Activated CD4-positive, alpha-beta T cell treated with anti-CD3 and anti-CD28 coated beads for 36 hours (primary cell): ENCODE measurements around the gene HOXD13. TPM values are rescaled to one million over a fixed set of nuclear protein-coding genes. Genes with fewer than 3 reads are reported as not detected.

Experiments used
- ATAC-seq: fragments of 200-7000 bp; cut with Tn5 transposase; one replicate; pipeline ENCODE4 v1.10.0; 2021; ENCODE audit warnings: mild to moderate bottlenecking, moderate library complexity
- CTCF ChIA-PET: fragments of 350-600 bp; sonication (Branson Sonifier 250); formaldehyde crosslinking; loops from one replicate; lab custom pipeline; 2021; ENCODE audit warnings: antibody characterized with exemption; lab: Charles Lee
- POLR2A ChIA-PET: fragments of 350-600 bp; sonication (Branson Sonifier 250); formaldehyde crosslinking; loops from one replicate; lab custom pipeline; 2021; ENCODE audit warnings: antibody characterized with exemption, inconsistent platforms; lab: Charles Lee
- DNase-seq: peaks from one replicate; pipeline ENCODE4 v3.0.0-alpha.2; 2020
- H3K27ac Mint-ChIP-seq: one replicate; pipeline ENCODE4 v1.8.0; 2021; ENCODE audit warnings: mixed read lengths
- H3K27me3 Mint-ChIP-seq: one replicate; pipeline ENCODE4 v1.8.0; 2021; ENCODE audit warnings: mixed read lengths
- H3K36me3 Mint-ChIP-seq: one replicate; pipeline ENCODE4 v1.8.0; 2021; ENCODE audit warnings: low read depth, mixed read lengths
- H3K4me1 Mint-ChIP-seq: one replicate; pipeline ENCODE4 v1.8.0; 2021; ENCODE audit warnings: mixed read lengths
- H3K4me3 Mint-ChIP-seq: one replicate; pipeline ENCODE4 v1.8.0; 2021; ENCODE audit warnings: mild to moderate bottlenecking, moderate library complexity, mixed read lengths
- H3K9me3 Mint-ChIP-seq: one replicate; pipeline ENCODE4 v1.8.0; 2021; ENCODE audit warnings: low read depth, mixed read lengths
- intact Hi-C, 2 experiments: fragments of 100-400 bp; cut with DNase I in 1 of 2; cut with micrococcal nuclease in 1 of 2; formaldehyde crosslinking; loops; one replicate each; pipeline versions ENCODE4 v1.14.2 to v1.15.1; 2022 to 2024; cut with DNase I, micrococcal nuclease
- total RNA-seq, 2 experiments: library from RNA; stranded (reverse); gene quantifications; one replicate each; pipeline ENCODE4 v1.2.3, GENCODE V29; 2021

Gene HOXD13
- total RNA-seq, 2 experiments from 2014 or later, result not detected

GRCh38 chr2:176096243-176096985 is 3.9 kb downstream of the HOXD13 start:
- intact Hi-C loops, result loop anchor here (2.0 to 10.0 kb wide), 8 partner anchors 94 to 1394 kb away; partner anchors contain the start of gene LNPK (in 1 of the 2)
- ATAC-seq, result no peak
- H3K27me3 Mint-ChIP-seq, result peaks cover 77% of the 10 kb centered on the region

GRCh38 chr2:176096986-176097819 is 4.7 kb downstream of the HOXD13 start:
- ChIA-PET POLR2A (interaction anchor here (0.5 to 0.7 kb wide), 2 partner anchors 1084 to 1873 kb away, joined by 3 read pairs; no protein-coding TSS in a partner anchor), CTCF (interaction anchor here (0.6 to 4.7 kb wide), 33 partner anchors 9 to 1374 kb away, joined by 3 to 86 read pairs (median 4); no protein-coding TSS in a partner anchor)
- intact Hi-C loops, result loop anchor here (1.0 to 10.0 kb wide), 10 partner anchors 95 to 1395 kb away; partner anchors contain the start of gene LNPK (in 1 of the 2)
- peak overlapping the region; percentile 50 for H3K4me3 Mint-ChIP-seq
- H3K4me1 Mint-ChIP-seq, result peaks cover 27% of the 10 kb centered on the region
- H3K27ac Mint-ChIP-seq, result no peak overlapping the region
- no peaks in the 10 kb centered on the region for H3K9me3 Mint-ChIP-seq
- peak; percentile 78 for DNase-seq
- H3K36me3 Mint-ChIP-seq, result no peaks in the 10 kb centered on the region
- peaks cover 77% of the 10 kb centered on the region for H3K27me3 Mint-ChIP-seq
- peak; percentile 86 for ATAC-seq

More at GRCh38 chr2:176096243-176096985, 3.9 kb downstream of the HOXD13 start:
- Mint-ChIP-seq H3K27ac (no peak overlapping the region), H3K4me3 (peak overlapping the region; percentile 50), H3K36me3 (no peaks in the 10 kb centered on the region), H3K4me1 (peaks cover 35% of the 10 kb centered on the region), H3K9me3 (no peaks in the 10 kb centered on the region)
- DNase-seq, result no peak
- CTCF ChIA-PET, result interaction anchor here (0.6 to 4.7 kb wide), 18 partner anchors 11 to 1347 kb away, joined by 3 to 86 read pairs (median 4); no protein-coding TSS in a partner anchor
- POLR2A ChIA-PET, result no interaction called here

GRCh38 chr2:176097820-176098365 is 5.4 kb downstream of the HOXD13 start:
- Mint-ChIP-seq H3K36me3 (no peaks in the 10 kb centered on the region), H3K27me3 (peaks cover 83% of the 10 kb centered on the region), H3K27ac (no peak overlapping the region), H3K9me3 (no peaks in the 10 kb centered on the region), H3K4me1 (peaks cover 27% of the 10 kb centered on the region), H3K4me3 (peak overlapping the region; percentile 50)
- POLR2A ChIA-PET, result interaction anchor here (0.5 to 0.7 kb wide), 2 partner anchors 1085 to 1872 kb away, joined by 3 read pairs; no protein-coding TSS in a partner anchor
- CTCF ChIA-PET, result interaction anchor here (0.6 to 4.7 kb wide), 27 partner anchors 10 to 1374 kb away, joined by 3 to 86 read pairs (median 4); no protein-coding TSS in a partner anchor
- no peak for DNase-seq
- no peak for ATAC-seq
- intact Hi-C loops, result loop anchor here (1.0 to 10.0 kb wide), 10 partner anchors 96 to 1396 kb away; partner anchors contain the start of gene LNPK (in 1 of the 2)

GRCh38 chr2:176098366-176099158 is 6.0 kb downstream of the HOXD13 start:
- Mint-ChIP-seq H3K4me1 (peaks cover 22% of the 10 kb centered on the region), H3K9me3 (no peaks in the 10 kb centered on the region), H3K36me3 (no peaks in the 10 kb centered on the region), H3K27ac (no peak overlapping the region), H3K27me3 (peaks cover 83% of the 10 kb centered on the region), H3K4me3 (no peak overlapping the region)
- CTCF ChIA-PET, result interaction anchor here (0.6 to 4.7 kb wide), 16 partner anchors 10 to 932 kb away, joined by 3 to 86 read pairs (median 4); partner anchors contain the start of gene HOXD10
- DNase-seq (no peak), ATAC-seq (no peak)
- POLR2A ChIA-PET, result no interaction called here
- intact Hi-C loops, result loop anchor here (1.0 to 10.0 kb wide), 5 partner anchors 16 to 1396 kb away; partner anchors contain the start of gene LNPK (in 1 of the 2)

- ChIA-PET CTCF (interaction anchor here (0.7 to 4.7 kb wide), 2 partner anchors 17 to 410 kb away, joined by 4 to 86 read pairs; partner anchors contain the start of gene HOXD10), POLR2A (no interaction called here)
- H3K4me3 Mint-ChIP-seq, result no peak overlapping the region
- no peaks in the 10 kb centered on the region for H3K9me3 Mint-ChIP-seq
- no peak overlapping the region for H3K27ac Mint-ChIP-seq
- peaks cover 83% of the 10 kb centered on the region for H3K27me3 Mint-ChIP-seq
- H3K4me1 Mint-ChIP-seq, result peaks cover 19% of the 10 kb centered on the region
- ATAC-seq (no peak), DNase-seq (no peak)
- intact Hi-C loops, result loop anchor here (1.0 to 10.0 kb wide), 5 partner anchors 17 to 1397 kb away; partner anchors contain the start of gene LNPK (in 1 of the 2)
- no peaks in the 10 kb centered on the region for H3K36me3 Mint-ChIP-seq
Observed at GRCh38 chr2:176099159-176099727, 6.7 kb downstream of the HOXD13 start.

GRCh38 chr2:176099728-176100546 is 7.4 kb downstream of the HOXD13 start, which contains the start of gene HOXD12:
TSS of gene HOXD12 (plus strand) at chr2:176099795. CDS start at chr2:176099802, 7 bp downstream.
- peaks cover 25% of the 10 kb centered on the region for H3K4me1 Mint-ChIP-seq
- no peak for DNase-seq
- no peak within 1 kb of the TSS for H3K27ac Mint-ChIP-seq
- intact Hi-C loops, result loop anchor here (1.0 to 10.0 kb wide), 5 partner anchors 18 to 1398 kb away; partner anchors contain the start of gene LNPK (in 1 of the 2)
- ChIA-PET POLR2A (no interaction called here), CTCF (interaction anchor here (4.7 kb wide), 1 partner anchor 411 kb away, joined by 86 read pairs; no protein-coding TSS in a partner anchor)
- ATAC-seq, result no peak
- no peak within 1 kb of the TSS for H3K4me3 Mint-ChIP-seq
- peaks cover 82% of the 10 kb centered on the region for H3K27me3 Mint-ChIP-seq
- no peaks in the 10 kb centered on the region for H3K36me3 Mint-ChIP-seq
- H3K9me3 Mint-ChIP-seq, result no peaks in the 10 kb centered on the region

GRCh38 chr2:176100547-176101140 is 8.1 kb downstream of the HOXD13 start:
- H3K9me3 Mint-ChIP-seq, result no peaks in the 10 kb centered on the region
- ATAC-seq (no peak), DNase-seq (no peak)
- intact Hi-C loops, result no loop called here
- no peaks in the 10 kb centered on the region for H3K36me3 Mint-ChIP-seq
- no peak overlapping the region for H3K4me3 Mint-ChIP-seq
- peaks cover 82% of the 10 kb centered on the region for H3K27me3 Mint-ChIP-seq
- CTCF ChIA-PET, result interaction anchor here (1.3 kb wide), 1 partner anchor 20 kb away, joined by 3 read pairs; no protein-coding TSS in a partner anchor
- H3K4me1 Mint-ChIP-seq, result peaks cover 27% of the 10 kb centered on the region
- no peak overlapping the region for H3K27ac Mint-ChIP-seq
- POLR2A ChIA-PET, result no interaction called here

GRCh38 chr2:176101216-176101830 is 8.8 kb downstream of the HOXD13 start:
- POLR2A ChIA-PET, result no interaction called here
- intact Hi-C loops, result no loop called here

More at GRCh38 chr2:176101216-176101830, 8.8 kb downstream of the HOXD13 start:
- Mint-ChIP-seq H3K36me3 (no peaks in the 10 kb centered on the region), H3K4me3 (no peak overlapping the region), H3K9me3 (no peaks in the 10 kb centered on the region), H3K27me3 (peaks cover 84% of the 10 kb centered on the region), H3K4me1 (peaks cover 32% of the 10 kb centered on the region), H3K27ac (no peak overlapping the region)
- ATAC-seq (no peak), DNase-seq (no peak)
- CTCF ChIA-PET, result interaction anchor here (0.6 to 1.5 kb wide), 5 partner anchors 10 to 83 kb away, joined by 3 to 5 read pairs (median 3); no protein-coding TSS in a partner anchor
